Sigmoid colon (tissue), 3 donors: ENCODE data around the gene FAR1.

Source experiments
- POLR2A ChIP-seq, 2 donors: fragments of 450-650 bp; IDR thresholded peaks; one replicate each; pipeline ENCODE4 v1.6.1; 2016; ENCODE audit warnings: antibody characterized with exemption in 2 of 2, mild to moderate bottlenecking in 2 of 2, moderate library complexity in 2 of 2
- TF ChIP-seq, protein P1 (sequence below), 4 experiments: fragments of 450-650 bp in 3 of 4; fragments of 200-600 bp in 1 of 4; IDR thresholded peaks; one replicate each; pipeline ENCODE4 v1.5.1; 2016 to 2019; ENCODE audit warnings: antibody characterized with exemption in 4 of 4, mild to moderate bottlenecking in 3 of 4, moderate library complexity in 2 of 4

DNA sequence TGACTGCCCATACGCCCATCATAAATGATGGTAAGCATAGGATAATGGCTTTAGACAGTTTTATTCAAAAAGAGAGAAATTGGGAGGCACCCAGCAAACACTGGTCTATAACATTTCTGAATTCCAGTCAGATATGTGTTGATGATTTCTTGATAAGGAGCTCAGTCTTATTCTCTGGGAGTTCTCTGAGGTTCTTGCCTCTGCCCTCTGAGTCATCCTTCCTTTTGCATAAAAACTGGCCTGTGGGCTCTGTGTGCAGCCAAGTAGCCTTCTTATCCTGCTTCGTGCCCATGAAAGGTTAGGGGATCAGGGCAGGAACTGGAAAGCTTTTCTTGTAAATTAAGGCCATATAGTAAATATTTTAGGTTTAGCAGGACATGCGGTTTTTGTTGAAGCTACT lies 48.9 kb downstream of the FAR1 start:
- no peak for TF ChIP-seq POLR2A (IDR thresholded peaks at IDR 0.05)
- TF ChIP-seq, protein P1, sequence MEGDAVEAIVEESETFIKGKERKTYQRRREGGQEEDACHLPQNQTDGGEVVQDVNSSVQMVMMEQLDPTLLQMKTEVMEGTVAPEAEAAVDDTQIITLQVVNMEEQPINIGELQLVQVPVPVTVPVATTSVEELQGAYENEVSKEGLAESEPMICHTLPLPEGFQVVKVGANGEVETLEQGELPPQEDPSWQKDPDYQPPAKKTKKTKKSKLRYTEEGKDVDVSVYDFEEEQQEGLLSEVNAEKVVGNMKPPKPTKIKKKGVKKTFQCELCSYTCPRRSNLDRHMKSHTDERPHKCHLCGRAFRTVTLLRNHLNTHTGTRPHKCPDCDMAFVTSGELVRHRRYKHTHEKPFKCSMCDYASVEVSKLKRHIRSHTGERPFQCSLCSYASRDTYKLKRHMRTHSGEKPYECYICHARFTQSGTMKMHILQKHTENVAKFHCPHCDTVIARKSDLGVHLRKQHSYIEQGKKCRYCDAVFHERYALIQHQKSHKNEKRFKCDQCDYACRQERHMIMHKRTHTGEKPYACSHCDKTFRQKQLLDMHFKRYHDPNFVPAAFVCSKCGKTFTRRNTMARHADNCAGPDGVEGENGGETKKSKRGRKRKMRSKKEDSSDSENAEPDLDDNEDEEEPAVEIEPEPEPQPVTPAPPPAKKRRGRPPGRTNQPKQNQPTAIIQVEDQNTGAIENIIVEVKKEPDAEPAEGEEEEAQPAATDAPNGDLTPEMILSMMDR (IDR thresholded peaks at IDR 0.05): no peak
